Activated CD4-positive, CD25-positive, alpha-beta regulatory T cell treated with anti-CD3 and anti-CD28 coated beads, Interleukin-2, amount 50 U/mL, for 16 hours (primary cell): ENCODE data around the gene CFAP210.

Source experiments
- DNase-seq: peaks from one replicate; pipeline ENCODE4 v3.0.0-alpha.2; 2020; ENCODE audit warnings: low read depth, low spot score

Gene CFAP210, protein sequence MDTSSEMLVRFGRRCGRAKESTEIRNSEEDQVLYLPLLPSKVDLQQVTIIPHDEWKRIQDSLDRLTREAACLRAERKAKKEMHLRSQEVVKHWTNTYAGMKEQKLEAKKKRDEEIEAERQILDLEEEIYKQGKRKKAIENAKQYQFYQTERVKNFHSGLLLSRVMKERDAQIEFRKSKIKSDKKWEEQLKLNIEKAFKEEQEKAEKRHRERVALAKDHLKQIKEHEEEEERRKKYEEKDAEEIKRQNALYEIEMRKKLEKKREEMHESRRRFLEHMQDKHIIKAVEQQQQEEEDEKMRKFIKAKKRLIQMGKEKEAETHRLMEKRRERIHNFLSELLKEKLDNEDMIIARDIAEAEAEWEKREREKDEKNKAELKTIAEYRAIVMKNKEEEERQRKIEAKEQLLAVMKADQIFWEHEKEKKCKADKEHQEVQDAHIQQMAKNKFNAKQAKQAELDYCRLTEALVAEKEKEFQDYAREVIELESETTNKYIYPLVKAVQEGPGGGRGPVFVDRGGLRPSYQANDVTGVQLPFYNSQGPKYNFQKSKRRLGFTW

DNA sequence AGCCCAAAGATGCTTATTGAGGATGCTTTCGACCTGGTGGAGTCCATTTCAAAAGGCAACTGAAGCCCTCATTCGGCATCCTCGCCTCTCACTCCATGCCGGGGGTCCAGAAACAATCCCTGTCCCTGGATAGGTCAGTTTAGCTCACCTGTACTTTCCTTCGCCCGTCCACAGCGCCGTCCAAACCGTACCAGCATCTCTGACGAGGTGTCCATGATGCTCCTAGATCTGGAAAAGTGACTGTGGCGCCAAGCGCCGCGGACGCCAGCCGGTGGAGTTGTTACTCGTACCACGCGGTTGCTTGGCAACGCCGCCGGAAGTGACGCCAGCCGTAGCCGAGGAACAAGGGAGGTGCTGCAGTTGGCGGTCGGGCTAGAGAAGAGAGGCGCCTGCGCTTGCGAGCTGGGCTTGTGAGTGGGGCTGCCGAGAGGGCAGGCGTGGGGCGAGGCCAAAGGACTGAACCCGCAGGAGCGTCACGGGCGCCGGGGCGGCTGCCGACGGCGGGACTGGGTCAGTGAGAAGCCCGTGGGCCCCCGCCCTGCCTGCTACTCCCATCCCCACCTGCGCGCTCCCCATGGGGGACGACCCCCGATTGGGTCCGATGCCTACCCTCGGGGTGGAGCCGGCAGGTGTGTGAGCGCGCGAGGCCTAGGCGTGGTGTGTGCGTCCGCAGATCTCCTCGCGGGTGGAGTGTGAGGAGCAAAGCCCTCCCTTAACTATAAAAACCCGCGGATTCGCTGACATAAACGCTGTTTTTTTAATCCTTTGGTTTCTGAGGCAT is at the start of gene CFAP210, which contains the start of gene PHOSPHO2:
TSS of gene CFAP210 (minus strand) at position 293 of the 781 bp plus-strand sequence. CDS start at position 215, 78 bp downstream.
TSS of gene PHOSPHO2 (plus strand) at position 357 of the 781 bp plus-strand sequence. CDS start 6,503 bp downstream, outside the sequence.
- peak; percentile 98 for DNase-seq

DNA sequence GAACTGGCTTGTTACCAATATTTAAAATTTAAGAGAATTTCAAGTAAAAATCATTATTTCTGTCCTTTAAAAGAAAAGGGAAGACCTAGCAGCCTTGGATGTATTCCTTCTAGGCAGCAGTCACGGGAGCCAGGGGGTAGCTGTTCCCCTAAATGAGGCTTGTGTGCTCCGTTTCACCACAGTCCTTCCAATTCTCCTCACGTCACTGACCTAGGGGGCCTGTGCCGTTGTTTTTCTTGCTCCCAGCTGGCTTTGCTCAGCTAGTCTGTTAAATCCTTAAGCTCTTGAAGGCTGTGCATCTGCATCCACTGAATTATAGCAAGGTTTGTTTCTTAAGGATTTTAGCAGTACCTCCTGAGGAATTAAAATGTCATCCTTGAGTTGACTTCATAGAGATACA is 49.3 kb upstream of the CFAP210 start:
- DNase-seq = no peak

DNA sequence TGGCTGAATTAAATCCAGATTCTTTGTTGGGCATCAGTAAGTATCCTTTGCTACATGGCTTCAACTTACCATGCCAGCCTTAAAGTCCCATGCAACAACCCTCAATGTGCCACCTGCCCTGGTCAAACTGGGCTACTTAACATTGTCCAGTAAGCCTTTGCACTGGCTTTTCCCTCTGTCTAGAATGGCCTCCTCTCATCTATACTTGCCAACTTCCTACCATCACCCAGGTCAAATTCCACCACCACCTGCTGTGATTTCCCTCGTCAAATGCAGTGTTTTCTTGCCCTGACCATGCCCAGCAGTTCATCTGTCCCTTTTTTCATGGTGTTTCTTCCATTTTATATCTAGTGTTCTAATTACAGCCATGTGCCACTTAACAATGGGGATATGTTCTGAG is 45.1 kb upstream of the CFAP210 start:
- DNase-seq = no peak

DNA sequence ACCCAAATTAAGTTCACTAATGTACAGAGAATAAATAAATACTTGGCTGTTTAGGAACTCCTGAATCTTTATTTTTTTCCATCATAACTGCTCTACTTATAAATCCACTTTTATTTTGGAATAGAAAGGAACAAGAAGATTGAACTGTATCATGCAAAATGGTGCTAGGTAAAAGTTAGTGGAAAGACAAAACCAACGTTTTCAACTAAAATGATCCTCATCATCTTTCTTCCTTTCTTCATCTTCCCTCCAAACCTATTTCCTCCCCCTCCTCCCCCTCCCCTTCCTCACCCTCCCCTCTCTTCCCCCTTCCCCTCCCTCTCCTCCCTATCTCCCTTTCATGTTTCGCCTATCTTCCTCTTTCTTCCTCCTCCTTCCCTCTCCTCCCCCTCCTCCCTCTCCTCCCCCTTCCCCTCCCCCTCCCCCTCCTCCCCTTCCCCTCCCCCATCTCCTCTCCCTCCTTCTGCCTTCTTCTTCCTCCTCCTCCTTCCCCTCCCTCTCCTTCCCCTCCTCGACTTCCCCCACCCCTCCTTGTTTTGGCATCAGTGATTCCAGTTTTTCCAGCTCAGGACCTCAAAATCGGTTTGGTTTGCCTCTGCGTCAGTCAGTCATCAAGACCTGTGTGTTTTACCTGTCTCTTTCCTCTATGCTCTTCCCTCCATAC is 44.5 kb upstream of the CFAP210 start:
- DNase-seq = no peak

- DNase-seq = no peak
These were observed 42.7 kb upstream of the CFAP210 start for GRCh38 chr2:169736902-169737301.

- no peak for DNase-seq
These were observed 41.4 kb upstream of the CFAP210 start for GRCh38 chr2:169735623-169736022.

GRCh38 chr2:169734169-169734847 is 40.1 kb upstream of the CFAP210 start:
- no peak for DNase-seq

- no peak for DNase-seq
These were observed 38.6 kb upstream of the CFAP210 start for GRCh38 chr2:169732583-169733358.

DNA sequence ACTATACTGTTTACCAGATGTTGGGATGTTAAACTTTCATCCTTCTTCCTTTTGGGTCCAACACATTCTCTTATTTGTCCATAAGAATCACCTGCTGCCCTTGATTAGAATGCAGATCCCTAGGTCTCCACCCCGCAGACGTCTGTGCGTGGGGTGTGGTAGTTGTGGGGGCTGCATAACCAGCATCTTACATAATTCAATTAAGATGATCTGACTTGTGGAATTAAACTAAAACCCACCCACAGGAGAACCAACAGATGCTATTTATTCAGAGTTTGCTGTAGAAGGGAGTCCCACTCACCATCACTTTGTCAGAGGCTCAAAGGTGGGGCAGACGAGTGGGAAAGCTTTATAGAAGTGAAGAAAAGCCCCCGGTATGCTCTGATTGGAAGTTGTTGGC is 37.9 kb upstream of the CFAP210 start:
- no peak for DNase-seq

DNA sequence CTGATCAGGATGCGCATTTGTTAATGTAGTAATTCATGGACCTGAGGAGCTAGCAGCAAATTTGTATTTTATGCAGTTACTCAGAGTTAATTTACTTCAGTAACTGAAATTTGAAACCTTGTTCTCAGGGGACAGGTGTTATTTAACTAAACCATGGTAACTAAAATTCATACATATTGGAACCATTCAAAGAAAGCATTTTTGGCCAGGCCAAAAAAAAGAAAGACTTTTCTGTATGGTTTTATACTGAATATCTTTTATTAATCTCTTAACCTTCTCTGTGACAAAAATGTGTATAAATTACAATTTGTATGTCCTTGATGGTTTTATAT is 35.0 kb upstream of the CFAP210 start:
- DNase-seq = no peak

DNA sequence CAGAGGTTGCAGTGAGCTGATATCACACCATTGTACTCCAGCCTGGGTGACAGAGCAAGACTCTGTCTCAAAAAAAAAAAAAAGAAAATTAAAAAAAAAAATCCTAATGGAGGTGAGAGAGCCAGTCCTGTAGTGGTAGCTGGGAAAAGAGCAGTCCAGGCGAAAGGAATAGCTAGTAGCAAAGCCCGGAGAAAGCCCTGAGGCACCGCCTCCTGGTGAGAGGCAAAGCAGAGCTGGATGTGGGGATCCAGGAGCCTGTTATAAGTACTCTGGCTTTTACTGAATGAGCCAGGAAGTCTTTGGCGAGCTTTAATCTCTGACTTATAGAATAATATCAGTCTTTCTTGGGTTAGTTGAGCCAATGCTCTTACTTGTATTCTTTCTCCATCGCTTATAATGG is 32.9 kb upstream of the CFAP210 start:
- DNase-seq = no peak

GRCh38 chr2:169721016-169721415 is 26.8 kb upstream of the CFAP210 start:
- no peak for DNase-seq

- DNase-seq = no peak
These were observed 24.8 kb upstream of the CFAP210 start for GRCh38 chr2:169718930-169719504.

DNA sequence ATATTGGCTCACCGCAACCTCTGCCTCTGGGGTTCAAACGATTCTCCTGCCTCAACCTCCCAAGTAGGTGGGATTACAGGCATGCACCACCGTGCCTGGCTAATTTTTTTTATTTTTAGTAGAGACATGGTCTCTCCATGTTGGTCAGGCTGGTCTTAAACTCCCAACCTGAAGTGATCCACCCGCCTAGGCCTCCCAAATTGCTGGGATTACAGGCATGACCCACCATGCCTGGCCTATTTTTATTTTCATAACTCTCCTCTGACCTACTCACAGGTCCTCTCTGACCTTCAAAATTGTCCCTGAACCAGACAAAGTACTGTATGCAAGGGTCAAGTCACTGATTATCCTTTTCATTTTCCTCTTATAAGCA is 23.5 kb upstream of the CFAP210 start:
- no peak for DNase-seq

DNA sequence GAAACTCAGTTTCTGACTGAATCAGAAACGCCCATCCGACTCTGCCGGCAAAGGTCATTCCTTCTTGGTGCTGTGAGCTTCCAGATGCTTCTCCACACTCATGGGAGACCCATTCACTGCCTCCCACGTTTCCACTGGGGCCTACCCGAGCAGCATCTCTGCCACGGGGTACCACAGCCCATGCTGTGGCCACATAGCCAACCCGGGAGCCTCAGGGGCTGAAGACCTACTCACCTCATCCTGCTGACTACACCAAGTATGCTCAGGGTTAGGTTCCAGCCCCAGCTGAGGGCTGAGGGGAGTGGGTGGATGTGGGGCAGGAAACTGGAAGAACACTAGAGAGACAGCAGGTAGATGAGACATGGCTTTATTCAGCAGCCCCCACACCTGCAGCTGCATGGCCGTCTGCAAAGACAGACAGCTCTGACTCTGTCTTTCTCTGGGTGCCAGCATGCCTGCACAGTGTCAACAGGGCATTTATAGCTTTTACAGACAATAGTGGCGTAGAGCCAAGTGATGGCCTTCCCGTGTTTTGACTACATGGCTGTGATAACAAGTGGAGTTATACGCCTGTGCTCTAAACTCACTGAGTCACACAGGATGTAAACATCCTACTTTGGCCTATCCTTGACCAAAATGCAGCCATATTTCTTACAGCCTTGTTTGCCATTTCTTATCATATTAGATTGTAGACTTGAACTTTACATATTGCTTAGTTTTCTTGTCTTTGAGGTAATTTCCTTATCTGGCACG is 22.9 kb upstream of the CFAP210 start:
- DNase-seq = no peak

- no peak for DNase-seq
These were observed 22.2 kb upstream of the CFAP210 start for GRCh38 chr2:169716238-169716886.

- DNase-seq = no peak
These were observed 21.4 kb upstream of the CFAP210 start for GRCh38 chr2:169715379-169716237.

- no peak for DNase-seq
These were observed 20.5 kb upstream of the CFAP210 start for GRCh38 chr2:169714699-169715098.
